HG03520 (cell line): ENCODE results near the gene SLC22A2.
"Not testable (repeated sequence)": the region's sequence is repeated elsewhere in the genome, so short reads cannot be mapped to it uniquely, and the experiment has no call there.

Source experiments
- ATAC-seq: cut with Tn5 transposase; IDR thresholded peaks from one replicate; pipeline ENCODE4 v1.9.1; 2021; ENCODE audit warnings: mild to moderate bottlenecking, moderate library complexity; ENCODE audit not compliant: unreplicated experiment

The SLC22A2 gene

DNA sequence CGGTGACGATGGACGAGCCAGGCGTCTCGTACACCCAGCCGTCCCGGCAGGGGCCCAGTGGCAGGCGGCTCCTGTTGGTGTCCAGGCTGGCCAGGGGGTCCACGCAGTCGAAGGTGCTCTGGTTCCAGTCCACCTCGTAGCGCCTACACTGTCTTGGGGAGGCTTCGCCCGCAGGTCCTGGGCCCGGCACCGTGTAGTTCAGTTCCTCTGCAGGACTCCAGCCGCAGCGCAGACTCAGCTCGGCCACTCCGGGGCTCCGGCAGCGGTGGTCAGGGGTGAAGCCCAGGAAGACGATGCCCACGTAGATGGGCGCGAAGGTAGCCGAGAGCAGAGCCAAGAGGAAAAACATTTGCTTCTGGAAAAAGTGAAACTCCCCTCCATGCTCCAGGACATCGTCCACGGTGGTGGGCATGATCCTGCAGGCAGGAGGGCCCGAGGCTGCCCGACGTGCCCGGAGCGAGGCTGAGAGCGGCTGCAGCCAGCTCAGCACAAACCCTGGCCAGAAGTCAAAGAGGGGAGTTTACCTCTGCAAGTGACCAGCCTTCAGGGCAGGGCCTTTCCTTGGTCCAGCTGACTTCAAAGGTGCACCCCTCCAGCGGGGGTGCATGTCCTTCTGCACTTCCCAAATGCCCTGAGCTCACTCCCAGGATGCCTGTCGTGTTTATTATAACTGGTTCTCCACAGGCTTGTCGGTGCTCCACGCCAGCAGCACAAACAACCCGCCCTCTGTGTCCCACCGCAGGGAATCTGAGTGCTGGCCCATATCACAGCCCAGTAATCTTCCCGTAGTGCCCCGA lies at the start of gene SLC22A2:
Gene SLC22A2, minus strand, starts transcription at position 476 of the 797 bp plus-strand sequence. Its CDS starts 64 bp downstream, at position 412.
- ATAC-seq, result no peak

DNA sequence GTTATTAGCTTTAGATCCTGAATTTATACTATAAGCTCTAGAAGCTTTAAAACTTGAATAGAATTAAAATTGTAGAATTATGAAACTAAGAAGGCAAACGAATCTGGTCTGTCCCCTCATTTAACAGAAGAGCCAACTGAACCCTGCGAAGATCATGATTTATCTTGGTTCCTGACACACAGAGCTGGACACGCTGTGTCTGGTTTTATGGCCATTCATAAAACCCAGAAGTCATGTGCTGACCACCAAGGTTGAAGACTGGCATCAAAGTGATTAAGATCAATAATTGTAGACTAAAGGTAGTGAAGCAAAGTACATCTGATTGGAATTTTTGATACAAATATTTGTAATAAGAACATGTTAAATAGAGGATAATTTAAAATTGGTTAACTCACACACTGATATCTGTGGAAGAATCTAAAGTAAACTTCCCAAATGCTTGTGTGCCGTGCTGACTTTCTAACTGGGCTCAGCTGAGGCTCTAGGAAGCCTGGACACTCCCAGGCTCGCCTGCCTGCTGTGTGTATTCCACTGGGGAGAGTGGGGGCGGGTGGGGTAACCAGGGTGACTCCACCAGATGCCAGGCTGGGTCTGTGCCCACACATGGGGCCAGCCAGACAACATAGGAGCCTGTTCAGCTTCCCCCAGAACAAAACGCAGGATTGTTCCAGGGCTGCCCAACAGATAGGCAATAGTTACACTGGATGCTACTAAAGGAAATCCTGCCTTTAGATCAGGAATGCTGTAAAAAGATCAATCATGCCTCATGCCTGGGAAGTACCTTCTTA lies 47.5 kb upstream of the SLC22A2 start:
- ATAC-seq, result no peak

DNA sequence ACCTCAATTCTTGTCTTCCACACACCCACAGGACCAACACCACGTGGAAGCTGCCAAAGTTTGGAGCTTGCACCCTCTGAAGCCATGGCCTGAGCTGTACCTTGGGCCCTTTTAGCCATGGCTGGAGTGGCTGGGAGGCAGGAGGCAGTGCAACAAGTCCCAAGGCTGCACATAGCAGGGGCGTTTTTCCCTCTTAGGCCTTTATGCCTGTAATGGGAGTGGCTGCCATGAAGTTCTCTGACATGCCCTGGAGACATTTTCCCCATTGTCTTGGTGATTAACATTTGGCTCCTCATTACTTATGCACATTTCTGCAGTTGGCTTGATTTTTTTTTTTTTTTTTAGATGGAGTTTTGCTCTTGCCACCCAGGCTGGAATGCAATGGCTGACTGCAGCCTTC lies 45.2 kb upstream of the SLC22A2 start:
- no peak for ATAC-seq

DNA sequence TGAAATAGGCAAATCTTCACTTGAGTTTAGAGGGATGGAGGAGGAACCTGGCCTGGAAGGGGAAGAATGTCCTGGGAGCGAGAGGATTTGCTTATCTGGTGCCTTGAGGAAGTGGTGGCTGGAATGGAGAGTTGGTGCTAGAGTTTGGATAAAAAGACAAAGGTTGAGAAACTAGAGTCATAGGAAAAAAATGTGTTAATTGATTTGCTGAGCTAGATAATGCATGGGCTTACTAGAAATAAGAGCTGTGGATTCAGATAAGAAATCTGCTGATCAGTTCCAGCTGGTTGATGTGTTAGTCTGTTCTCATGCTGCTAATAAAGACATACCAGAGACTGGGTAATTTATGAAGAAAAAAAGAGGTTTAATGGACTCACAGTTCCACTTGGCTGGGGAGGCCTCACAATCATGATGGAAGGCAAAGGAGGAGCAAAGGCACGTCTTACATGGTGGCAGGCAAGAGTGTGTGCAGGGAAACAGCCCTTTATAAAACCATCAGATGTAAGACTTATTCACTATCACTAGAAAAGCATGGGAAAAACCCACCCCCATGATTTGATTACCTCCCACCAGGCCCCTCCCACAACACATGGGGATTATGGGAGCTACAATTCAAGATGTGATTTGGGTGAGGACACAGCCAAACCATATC lies 43.9 kb upstream of the SLC22A2 start:
- not testable (repeated sequence) for ATAC-seq

DNA sequence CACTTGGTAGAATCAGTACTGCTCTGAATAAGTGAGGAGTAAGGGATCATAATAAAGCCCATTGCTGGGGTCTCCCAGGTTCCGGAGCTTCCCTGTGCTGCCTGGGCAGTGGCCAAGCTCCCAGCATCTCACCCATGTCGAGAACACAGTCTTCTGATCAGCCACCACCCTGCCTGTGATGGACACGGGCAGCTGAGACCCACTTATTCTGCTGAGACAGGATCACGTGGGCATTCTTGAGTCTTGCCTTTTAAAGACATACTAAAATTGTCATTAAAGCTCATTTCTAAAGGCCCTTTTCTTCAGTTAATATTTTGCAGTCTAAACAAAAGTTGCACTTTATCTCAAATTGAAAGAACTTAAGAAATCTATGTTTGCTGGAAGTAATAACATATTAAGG lies 42.7 kb upstream of the SLC22A2 start:
- no peak for ATAC-seq

DNA sequence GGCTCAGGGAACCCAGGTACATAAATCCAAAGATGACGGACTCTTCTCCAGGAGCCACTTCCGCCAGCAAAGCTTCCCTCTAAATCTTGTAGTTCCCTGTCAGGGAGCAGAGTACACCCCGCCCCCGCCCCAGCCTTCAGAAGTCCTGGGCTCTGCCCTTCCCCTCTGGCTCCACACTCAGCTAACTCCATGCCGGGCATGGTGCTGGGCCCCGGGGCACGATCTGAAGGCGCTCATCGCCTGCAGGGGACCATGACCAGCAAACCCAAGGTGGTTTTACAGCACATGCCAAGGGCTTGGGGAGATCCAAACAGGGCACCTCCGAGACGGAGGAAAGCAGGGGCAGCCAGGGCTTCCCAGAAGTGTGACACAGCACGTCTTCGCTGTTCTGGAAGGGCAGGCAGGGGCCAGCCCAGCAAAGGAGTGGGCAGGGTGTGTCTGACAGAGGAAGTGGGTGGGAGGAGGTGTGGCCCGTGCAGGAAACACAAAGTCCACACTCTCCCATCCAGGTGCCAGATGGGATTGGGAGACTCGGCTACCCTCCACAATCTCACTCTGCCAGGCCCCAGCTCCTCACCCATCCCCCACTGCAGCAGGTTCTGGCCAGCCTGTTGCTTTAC lies 41.6 kb upstream of the SLC22A2 start:
- no peak for ATAC-seq

DNA sequence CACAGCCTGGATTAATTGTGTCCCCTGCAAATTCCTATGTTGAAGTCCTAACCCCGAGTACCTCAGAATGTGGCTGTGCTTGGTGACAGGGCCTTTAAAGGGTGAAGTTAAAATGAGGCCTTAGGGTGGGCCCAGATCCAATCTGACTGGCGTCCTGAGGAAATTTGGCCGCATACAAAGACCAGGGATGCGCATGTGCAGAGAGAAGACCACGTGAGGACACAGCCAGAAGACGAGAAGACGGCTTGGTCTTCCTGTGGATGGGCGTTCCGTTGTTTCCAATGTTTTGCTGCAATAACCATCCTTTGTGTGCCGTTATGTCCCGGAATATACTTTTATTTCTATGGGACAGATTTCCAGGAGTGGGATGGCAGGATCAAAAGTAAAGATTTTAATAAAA lies 40.9 kb upstream of the SLC22A2 start:
- no peak for ATAC-seq

DNA sequence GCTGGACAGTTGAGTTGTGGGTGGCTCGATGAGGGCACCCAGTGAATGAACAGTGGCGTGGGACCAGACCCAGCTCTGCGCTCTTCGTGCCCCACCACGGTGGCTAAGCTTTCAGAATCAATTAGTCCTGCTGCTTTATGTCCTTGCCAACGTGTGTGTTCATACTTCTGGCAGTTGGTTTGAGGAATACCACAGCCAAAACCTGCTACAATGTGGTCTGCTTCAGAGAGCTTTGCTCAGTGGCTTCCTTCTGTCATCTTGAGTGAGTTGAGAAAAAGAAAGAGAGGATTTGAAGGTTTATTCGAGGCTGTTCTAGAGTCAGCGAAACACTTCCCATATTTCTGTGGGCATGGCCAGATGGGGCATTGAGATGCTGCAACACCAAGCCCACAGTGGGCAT lies 39.5 kb upstream of the SLC22A2 start:
- no peak for ATAC-seq

DNA sequence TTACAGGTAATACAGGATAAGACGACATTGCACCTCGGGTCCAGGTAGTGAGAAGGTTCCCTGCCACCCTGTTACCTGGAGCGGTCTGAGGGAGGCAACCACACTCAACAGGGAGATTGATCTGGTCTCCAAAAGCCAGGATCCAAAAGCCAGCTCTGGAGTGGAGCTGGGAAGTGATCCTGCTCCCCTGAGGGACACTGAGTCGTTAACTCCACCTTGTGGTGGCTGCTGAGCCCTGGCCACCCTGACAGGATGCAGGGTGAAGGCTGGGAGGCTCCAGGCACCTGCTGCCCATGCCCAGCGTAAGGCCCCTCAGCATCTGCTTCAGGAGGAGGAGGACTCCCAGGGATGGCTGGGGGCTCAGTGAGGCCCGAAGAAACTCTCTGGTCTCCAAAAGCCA lies 38.7 kb upstream of the SLC22A2 start:
- no peak for ATAC-seq

DNA sequence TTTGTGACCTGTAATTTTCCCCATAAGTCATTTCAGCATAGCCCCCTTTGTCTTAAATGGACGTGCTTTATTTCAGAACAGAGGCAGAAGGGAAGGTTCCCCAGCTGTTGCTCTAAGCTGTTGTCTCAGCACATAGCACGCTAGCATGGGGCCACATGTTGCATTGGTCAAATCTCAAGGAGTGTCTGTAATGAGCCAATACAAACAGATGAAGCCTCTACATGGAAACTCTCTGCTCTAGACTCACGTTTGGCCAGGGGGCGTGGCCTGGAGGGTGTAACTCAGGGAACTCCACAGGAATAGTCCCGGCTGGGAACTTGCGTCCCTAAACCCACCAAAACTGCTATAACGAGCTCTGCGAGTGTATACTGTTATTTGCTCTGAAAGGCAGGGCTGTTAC lies 35.2 kb upstream of the SLC22A2 start:
- ATAC-seq, result no peak

DNA sequence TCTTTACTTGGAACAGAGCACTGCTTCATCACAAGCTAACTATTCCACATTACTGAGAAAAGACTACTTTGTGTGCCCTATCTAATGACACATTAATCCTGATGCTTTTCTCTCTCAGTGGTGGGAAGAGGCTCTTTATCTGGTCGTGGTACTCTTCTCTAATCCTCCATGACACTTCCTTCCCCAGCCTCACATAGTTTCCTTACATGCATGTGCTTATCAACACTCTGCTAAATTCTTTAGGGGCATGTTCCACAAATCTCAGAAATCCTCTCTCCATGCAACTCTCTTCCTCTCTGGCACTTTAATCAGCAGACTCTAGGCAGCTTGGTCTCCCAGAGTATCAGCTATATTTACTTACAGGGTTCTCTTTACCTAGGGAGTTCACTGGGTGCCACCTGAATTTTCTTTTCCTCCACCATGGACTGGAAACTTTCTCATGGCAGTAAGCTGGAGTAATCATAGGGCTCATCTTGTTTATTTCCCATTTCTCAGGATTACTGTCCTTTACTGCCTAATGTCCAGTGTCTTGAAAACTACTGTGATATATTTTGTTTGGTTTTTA lies 27.0 kb upstream of the SLC22A2 start:
- no peak for ATAC-seq

DNA sequence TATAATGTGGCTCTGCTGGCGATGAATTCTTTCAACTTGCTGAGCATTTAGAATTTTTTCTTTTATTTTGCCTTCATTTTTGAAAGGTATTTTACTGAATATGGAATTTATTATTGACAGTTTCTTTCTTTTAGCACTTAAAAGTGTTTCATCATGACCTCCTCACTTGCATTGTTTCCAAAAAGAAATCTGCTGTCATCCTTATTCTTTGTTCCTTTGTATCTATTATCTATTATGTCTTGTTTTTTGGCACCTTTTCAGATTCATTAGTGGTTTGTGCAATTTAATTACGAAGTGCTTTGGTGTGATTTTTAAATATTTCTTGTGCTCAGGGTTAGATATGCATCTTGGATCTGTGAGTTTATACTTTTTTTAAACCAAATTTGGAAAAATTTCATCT lies 26.0 kb upstream of the SLC22A2 start:
- ATAC-seq, result no peak

DNA sequence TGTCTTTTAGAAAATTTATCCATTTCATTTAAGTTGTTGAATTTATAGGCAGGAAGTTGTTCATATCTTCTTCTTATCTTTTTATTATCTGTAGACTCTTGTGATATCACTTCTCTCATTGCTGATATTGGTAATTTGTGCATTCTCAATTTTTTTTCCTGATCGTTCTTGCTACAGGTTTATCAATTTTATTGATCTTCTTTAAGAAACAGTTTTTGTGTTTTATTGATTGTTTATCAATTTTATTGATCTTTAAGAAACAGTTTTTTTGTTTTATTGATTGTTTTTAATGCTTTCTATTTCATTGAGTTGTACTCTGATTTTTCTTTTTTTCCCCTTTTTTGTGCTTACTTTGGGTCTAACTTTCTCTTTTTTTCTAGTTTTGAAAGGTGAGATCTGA lies 23.8 kb upstream of the SLC22A2 start:
- no peak for ATAC-seq

DNA sequence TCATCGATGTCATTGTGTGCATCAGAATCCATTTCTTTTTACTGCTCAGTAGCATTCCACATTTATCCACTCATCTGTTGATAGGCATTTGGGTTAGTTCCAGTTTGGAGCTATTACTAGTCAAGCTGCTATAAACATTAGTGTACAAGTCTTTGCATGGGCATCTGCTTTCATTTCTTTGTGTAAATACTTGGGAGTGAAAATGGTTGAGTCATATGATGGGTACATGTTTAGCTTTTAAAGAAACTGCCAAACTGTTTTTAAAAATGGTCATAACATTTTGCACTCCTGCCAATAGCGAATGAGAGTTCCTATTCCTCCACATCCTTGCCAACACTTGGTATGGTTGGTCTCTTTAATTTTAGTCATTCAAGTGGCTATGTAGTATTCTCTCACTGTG lies 21.2 kb upstream of the SLC22A2 start:
- ATAC-seq, result no peak

DNA sequence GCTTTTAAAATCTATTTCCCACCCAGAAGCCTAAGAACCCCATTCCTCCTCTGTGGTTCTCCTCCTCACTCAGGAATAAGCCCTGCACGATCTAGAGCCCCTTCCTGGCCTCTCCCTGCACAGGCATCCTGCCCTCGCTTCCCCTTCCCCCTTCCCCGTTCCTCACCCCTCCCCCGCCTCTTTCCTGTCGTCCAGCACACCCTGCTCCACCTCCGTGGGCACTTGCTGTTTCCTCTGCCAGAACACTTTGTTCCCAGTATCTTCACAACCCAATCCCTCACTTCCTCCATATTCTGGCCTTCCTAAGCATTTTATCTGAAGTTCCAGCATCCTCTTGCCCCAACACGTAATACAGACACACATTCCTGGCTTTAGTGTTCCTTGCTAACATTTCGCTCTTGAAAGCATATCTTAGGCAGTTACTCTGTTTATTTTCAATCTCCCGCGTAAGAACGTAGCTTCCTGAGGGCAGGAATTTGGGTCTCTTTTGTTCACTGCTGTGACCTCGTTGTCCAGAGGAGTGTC lies 20.2 kb upstream of the SLC22A2 start:
- no peak for ATAC-seq

DNA sequence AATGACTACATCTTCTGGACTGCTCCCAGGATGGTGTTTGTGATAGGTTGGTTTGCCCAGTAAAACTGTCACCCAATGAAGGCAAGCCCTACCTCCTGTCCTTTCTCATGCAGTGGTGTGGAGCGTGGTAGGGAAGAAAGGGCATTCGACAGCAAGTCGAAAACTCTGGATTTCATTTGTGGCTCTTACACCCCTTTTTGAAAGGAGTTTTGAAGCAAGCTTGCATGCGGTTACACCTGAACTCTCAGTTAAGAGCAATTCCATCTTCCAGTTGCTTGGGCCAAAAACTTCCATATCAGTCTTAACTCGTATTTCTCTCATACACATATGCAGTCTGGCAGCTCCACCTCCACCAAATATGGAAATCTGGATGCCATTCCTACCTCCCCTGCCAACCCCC lies 19.7 kb upstream of the SLC22A2 start:
- no peak for ATAC-seq

DNA sequence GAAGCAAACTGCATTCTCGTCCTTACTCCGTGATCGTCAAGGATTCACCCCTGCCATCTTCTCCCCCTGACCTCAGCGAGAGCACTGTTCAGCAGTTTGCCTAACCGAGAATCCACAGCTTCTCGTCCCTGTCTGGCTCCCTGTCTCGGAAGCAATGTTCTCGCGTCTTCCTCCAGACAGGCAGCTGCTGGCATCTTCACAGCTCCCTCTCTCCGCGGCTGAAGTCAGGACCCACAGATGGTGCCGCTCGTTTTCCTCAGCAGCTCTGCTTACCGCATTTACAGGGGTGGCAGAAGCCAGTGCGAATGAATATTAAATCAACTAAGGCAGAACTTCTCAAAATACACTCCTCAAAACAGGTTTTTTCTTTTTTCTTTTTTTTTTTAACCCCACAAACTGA lies 18.9 kb upstream of the SLC22A2 start:
- ATAC-seq, result no peak

DNA sequence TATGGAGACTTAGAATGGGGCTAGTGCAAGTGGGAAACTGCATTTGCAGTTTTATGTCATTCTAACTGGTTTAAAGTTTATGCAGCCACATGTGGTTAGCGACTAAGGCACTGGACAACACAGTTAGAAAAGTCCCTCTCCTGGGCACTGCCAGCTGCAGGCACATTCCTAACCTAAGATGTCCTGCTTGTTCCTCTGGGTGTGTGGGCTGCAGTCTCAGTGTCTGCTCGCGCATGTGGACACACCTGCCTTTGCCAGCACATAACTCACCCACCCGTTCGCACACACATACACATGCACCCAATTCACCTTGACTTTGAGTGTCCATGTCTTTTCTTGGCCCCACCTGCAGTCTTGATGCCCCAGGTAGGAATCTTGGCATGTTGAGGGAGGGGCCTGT lies 18.5 kb upstream of the SLC22A2 start:
- ATAC-seq, result no peak

DNA sequence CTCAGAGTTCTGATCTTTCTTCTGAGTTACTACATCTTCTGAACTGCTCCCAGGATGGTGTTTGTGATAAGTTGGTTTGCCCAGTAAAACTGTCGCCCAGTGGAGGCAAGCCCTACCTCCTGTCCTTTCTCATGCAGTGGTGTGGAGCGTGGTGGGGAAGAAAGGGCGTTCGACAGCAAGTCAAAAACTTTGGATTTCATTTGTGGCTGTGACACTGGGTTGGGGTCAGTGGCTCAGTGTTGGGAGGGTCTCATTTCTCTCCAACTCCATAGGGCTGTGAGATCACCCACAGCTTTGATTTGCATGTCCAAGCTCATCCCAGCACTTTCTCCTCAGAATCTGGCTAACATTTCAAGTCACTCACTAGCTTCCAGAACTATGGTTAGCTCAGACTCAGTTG lies 17.5 kb upstream of the SLC22A2 start:
- no peak for ATAC-seq

DNA sequence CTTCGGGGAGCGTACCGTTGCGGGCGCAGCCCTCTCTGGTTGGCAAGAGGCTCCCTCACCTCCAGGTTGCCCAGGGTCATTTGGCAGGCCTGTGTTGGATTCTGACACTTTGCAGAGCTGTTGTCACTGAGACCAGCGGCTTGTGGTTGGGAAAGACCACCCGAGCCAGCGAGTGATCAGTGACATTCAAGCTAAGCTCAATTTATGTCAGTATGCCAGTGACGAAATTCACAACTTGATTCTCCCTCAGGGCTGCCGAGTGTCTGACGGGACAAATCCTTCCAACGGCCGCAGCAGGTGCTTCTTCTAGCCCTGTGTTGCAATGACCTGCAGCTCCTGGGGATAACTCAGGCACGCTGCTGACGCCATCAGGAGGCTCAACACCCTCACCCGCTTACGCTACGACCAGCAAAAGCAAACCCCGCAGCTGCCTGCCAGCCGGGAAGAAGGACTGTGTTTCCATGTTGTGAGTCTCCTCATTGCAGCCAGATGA lies 16.9 kb upstream of the SLC22A2 start:
- no peak for ATAC-seq
